ENCODE results near the gene UBE2L3. TPM values are rescaled to one million over a fixed set of nuclear protein-coding genes. Genes with fewer than 3 reads are reported as not detected.

UBE2L3 gene
- polyA plus RNA-seq, 1 donor, result 40.5 TPM

- peak; percentile 84 for DNase-seq
Observed at GRCh38 chr22:21646608-21647590, 79.4 kb downstream of the UBE2L3 start.

- no peak for DNase-seq
Observed at GRCh38 chr22:21650280-21650679, 82.8 kb downstream of the UBE2L3 start.

DNA sequence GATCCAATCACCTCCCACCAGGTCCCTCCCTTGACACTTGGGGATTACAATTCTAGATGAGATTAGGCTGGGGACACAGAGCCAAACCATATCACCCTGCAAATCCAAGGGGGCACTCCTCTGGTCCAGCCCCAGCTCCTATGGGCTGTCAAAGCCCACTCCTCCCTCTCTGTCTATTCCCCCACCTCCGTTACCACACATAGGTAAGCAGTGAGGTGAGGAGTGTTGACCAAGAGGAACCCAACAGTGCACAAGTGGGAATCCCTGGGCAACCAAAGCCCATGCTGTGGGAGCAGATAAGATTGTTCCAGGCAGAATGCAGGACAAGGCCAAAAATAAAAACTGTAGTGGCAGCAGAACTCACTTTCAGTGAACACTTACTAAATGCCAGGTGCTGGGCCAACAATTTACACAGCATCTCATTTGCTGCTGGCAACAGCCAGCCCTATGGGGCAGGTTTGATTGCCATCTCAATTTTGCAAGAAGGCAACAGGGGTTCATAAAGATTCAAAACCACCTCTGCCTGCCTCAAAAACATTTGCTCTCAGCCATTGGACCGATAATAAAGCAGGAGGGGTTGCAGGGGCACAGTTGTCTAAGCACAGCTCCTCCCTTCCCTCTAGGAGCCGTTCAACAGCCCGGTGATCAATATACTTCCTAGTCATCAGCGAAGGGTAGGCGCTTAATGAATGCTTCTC is 83.5 kb downstream of the UBE2L3 start:
- no peak for DNase-seq

- no peak for DNase-seq
Observed at GRCh38 chr22:21651521-21652009, 84.1 kb downstream of the UBE2L3 start.

DNA sequence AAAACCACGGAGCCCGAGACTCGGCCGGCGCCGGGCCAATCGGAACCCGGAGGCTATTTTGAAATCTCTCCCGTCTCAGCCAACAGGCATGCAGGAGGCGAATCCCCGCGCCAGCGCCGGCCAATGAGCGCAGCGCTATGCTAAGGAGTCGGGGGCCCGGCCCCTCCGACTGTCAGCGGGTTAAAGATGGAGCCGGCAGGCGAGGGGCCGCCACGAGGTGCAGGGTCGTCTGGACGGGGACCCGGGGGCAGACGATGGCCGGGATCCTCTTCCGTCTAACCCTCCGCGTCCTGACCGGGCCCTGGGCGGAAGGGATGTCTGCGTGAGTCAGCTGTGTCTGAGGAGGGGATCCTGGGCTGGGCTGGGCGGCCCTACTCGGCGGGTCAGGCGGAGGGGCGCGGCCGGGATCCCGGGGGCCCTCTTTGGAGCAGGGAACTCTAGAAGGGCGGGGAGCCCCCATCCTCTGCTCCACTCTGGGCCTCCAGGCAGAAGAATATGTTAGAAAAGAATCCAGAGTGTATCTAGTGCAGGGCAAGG is 84.6 kb downstream of the UBE2L3 start:
- DNase-seq, result peak; percentile 89

DNA sequence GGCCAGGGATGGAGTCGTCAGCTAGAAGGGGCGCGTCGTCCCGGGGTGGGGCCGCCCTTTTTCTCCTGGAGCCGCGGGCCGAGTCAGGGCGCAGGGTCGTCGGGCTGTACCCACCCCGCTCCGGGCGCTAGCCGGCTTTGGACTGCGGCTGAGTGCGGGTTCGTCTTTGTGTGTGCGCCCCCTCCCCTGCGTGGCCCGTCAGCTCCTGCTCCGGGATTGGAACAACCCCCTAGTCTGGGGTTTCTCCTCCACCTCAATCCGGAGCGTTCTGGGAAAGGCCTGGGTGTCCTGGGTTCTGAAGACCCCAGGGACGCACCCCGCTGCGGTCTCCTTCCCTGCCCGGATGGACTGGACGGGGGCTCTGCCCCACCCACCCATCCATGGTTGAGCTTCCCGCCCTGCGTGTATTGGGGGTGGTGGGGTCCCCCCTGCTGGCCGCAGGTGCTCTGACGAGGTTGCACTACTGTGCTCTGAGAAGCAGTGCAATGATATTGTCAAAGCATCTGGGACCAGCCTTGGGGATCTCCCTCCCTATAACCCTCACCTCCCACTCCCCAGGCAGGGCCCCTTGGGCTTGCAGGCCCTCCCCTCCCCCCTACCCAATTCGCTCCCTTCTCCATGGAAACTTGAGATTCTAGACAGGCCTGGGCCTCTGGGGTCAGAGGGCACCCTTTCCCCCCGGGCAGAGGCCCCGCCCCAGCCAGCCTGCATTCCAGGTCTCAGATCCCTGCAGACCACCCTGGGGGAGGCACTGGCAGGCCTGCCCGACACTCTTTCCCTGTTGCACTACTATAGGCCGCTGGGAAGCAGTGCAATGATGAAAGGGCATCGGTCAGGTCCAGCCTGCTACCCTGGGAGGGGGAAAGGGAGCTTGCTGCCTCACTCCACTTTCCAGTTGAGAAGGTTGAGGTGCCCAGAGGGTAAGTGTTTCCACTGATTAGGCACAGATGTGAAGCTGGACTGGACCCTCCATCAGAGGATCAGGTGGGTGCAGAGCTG is 85.3 kb downstream of the UBE2L3 start:
- no peak for DNase-seq

GRCh38 chr22:21657020-21657359 is 89.5 kb downstream of the UBE2L3 start:
- no peak for DNase-seq

GRCh38 chr22:21657360-21658032 is 90.0 kb downstream of the UBE2L3 start:
- DNase-seq, result peak; percentile 51

DNA sequence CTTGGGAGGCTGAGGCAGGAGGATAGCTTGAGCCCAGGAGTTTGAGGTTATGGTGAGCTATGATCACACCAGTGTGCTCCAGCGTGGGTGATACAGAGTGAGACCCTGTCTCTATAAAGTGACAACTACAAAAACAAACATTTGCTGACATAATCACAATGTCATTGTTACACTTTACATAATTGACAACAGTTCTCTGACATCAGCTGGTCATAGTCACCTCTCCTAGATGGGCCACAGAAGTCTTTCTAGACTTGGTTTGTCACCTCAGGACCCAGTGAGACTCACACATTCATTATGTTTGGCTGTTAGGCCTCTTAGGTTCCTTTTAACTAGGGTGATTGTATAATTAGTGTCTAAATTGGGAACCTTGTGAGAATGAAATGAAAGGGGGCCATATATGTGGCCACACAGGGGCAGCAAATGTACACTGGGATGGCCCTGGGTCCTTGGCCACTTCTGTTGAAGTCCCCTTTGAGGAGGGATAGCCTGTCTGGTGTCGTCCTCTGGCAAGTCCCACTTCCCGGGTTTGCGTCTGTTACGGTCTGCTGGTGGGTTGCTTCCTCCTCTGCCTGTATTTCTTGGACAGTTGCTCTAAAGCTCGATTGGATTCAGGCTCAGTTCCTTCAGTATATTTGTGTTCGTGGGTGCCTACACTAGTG is 92.5 kb downstream of the UBE2L3 start:
- DNase-seq, result no peak

GRCh38 chr22:21660904-21661303 is 93.4 kb downstream of the UBE2L3 start:
- no peak for DNase-seq

- no peak for DNase-seq
Observed at GRCh38 chr22:21661991-21662390, 94.5 kb downstream of the UBE2L3 start.

DNA sequence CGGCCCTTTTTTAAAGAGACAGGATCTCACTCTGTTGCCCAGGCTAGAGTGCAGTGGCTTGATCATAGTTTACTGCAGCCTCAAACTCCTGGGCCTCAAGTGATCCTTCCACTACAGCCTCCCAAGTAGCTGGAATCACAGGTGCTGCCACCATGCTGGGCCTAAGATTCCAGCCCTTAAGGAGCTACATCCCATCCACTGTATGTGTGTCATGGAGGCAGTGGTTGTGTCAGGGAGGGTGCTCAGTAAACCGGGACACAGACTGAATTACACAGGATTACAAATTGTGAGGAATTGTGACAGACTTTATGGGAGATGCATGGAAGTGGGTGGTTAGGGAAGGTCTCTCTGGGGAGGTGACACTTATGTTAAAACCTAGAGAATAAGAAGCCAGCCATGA is 96.2 kb downstream of the UBE2L3 start:
- DNase-seq, result no peak

GRCh38 chr22:21665047-21665851 is 97.7 kb downstream of the UBE2L3 start:
- DNase-seq, result no peak

DNA sequence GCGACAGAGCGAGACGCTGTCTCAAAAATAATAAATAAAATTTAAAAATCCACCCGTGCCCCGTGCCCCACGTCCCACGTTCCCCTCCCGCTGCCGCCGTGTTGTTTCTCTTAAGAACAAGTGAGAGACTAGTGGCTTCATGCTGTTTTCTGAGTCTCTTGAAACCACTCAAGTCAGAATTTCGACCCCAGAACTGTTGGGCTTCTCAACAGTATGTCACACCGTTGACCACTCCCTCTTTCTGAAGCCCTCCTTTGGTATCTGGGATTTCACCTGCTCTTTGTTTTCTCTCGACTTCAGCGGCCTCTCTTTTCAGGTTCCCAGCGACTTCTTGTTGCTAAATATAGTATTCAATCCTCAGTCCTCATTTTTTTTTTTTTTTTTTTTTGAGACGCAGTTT is 99.3 kb downstream of the UBE2L3 start:
- DNase-seq, result no peak

DNA sequence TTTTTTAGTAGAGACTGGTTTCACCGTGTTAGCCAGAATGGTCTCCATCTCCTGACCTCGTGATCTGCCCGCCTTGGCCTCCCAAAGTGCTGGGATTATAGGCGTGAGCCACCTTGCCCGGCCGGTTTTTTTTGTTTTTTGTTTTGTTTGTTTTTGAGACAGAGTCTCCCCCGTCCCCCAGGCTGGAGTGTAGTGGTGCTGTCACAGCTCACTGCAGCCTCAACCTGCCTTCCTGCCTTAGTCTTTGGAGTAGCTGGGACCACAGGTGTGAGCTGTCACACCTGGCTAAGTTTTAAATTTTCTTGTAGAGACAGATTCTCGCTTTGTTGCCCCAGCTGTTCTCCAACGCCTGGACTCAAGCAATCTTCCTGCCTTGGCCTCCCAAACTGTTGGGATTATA is 101.5 kb downstream of the UBE2L3 start:
- no peak for DNase-seq

DNA sequence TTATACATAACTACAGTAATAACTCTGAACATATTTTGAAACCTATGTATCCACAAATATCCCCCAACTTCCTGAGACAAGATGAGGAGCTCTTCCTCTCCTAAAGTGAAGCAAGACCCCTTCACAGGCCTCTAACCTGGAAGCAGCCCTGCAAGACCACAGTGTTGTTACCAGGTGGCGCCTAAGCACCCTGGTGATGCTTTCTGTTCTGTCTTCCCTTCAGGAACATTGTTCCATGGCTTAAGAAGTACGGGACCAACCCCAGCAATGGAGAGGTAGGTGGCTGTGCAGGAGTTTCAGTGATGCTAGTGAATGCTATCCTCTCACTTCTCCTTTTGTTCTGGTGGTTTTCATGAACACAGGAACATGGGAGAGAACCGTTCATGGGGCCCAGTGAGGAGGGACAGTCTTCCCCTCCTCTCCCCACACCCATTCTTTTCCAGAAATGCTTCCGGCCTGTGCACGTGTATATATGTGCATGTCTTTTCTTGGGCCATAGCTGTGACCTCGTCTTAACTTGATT is 104.7 kb downstream of the UBE2L3 start:
- no peak for DNase-seq
